ENCODE data around the gene ANKRD28.
A peak's percentile ranks its signal among the peaks of the same experiment; 100 is the strongest.

ANKRD28 gene

GRCh38 chr3:15681668-15682067 lies 116.1 kb downstream of the ANKRD28 start:
- intact Hi-C loops (cut with DNase I), result no loop called here
- no peak for DNase-seq

GRCh38 chr3:15679306-15679705 lies 118.5 kb downstream of the ANKRD28 start:
- intact Hi-C loops (cut with DNase I), result no loop called here
- DNase-seq, result no peak

DNA sequence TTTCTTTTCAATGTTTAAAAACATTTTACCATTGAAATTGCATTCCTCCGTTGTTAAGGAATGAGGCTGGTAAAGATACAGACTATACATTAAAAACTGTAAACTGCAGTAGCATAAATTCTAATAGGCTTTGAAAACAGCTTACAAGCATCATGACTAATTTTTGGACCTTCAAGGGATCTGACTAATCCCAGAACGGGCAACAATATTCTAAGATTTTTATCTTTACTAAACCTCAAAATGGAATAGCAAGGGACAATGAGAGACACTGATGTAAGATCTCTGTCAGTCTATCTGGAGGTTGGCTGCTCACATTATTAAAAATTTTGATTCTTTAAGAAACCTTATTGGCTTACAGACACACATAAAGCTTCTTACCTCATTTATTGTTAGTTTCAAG lies 121.5 kb downstream of the ANKRD28 start:
- intact Hi-C loops (cut with DNase I), result no loop called here
- DNase-seq, result no peak

DNA sequence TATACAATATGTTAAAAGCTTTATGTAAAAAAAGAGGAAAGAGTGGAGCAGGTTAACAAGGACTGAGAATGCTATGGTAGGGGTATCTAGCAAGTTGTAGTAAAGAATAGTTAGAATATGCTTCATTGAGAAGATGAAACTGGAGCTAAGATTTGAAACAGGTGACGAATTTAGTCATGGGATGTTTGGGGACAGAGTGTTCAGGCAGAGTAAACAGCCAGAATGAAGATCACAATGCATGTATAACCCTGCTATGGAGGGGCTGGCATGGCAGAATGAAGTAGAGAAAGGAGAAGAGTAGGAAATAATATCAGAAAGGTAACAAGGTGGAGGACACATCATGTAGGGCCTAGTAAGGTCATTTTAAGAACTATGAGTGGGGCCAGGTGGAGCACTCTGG lies 124.2 kb downstream of the ANKRD28 start:
- no peak for DNase-seq
- intact Hi-C loops (cut with DNase I), result no loop called here

- no peak for DNase-seq
- intact Hi-C loops (cut with DNase I), result no loop called here
Measured at GRCh38 chr3:15667484-15667883, 130.3 kb downstream of the ANKRD28 start.

- DNase-seq, result no peak
- intact Hi-C loops (cut with DNase I), result no loop called here
Measured at GRCh38 chr3:15666277-15666676, 131.5 kb downstream of the ANKRD28 start.

GRCh38 chr3:15665510-15666150 lies 132.1 kb downstream of the ANKRD28 start:
- DNase-seq, result no peak
- intact Hi-C loops (cut with DNase I), result no loop called here

DNA sequence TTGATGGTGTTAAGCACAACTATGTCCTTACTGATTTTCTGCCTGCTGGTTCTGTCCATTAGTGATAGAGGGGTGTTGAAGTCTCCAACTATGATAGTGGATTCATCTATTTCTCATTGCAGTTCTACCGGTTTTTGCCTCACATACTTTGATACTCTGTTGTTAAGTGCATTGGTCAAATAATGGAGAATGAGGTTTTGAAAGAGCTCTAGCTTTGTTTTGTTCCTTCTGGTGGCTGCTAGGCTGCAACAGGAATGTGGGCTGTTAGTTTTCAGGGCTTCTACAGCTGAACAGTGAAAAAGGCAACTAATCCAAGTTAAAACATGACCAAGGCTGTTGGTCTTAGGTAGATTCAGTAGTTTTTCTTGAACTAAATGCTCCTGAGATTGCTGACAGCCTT lies 133.6 kb downstream of the ANKRD28 start:
- DNase-seq, result no peak
- intact Hi-C loops (cut with DNase I), result no loop called here

GRCh38 chr3:15660055-15660935 lies 137.5 kb downstream of the ANKRD28 start:
- no peak for DNase-seq
- intact Hi-C loops (cut with DNase I), result no loop called here

GRCh38 chr3:15659254-15659975 lies 138.4 kb downstream of the ANKRD28 start:
- intact Hi-C loops (cut with DNase I), result no loop called here
- no peak for DNase-seq

DNA sequence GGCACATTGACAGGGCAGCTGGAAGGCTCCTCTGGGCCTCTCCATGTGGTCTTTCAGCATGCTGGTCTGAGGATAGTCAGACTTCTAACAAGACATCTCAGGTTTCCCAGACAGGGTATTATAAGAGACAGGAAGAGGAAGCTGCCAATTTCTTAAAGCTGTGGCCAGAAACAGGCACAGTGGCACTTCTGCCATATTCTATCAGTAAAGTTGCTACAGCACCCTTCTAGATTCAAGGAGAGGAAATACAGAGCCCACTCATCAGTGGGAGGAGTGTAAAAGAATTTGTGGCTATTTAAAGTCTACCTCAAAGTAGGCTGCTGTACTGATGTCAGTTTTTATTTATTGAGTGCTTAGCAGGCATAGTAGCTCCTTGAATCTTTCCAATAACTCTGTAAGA lies 140.8 kb downstream of the ANKRD28 start:
- intact Hi-C loops (cut with DNase I), result no loop called here
- DNase-seq, result no peak

DNA sequence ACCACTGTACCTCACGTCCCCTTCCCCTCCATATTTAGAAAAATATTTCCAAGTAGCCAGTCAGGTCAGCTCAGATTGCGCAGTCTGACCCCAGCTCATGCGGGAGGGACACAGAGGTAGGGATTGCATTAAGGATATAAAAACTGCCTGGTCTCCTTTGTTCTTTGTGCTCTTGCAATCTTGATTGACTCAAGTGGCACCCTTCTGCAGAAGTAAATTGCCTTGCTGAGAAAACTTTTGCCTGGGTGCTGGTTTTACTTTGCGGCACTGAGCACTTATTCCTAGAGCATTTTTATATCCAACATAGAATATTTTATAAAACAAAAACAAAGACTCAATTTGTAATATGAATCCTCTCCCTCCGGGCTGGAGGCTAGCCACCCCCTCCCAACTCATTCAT lies 141.4 kb downstream of the ANKRD28 start:
- DNase-seq, result no peak
- intact Hi-C loops (cut with DNase I), result no loop called here

- peak in 4 of 10 donors; percentile 32 to 90 (median 70) for DNase-seq
Measured at GRCh38 chr3:15654891-15655290, 142.9 kb downstream of the ANKRD28 start.

DNA sequence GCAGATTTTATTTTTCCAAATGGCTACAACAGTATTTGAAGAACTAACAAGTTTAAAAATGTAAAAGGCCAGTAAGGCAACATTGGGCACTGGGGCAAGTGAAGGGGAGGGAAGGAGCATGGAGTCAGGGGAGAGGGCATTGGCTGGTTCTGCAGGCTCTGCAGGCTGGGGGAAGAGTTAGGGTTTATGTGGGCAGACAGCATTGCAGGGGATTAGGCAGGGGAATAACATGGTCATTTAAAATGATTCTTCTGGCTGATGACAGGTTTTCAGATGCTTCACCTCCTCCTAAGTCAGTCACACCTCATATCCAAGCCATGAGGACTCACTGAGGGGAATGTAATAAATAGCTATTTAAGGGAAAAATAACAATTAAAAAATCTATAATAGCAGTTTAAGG lies 143.7 kb downstream of the ANKRD28 start:
- intact Hi-C loops (cut with DNase I), result no loop called here
- DNase-seq, result no peak

More at GRCh38 chr3:15654891-15655290, 142.9 kb downstream of the ANKRD28 start:
- intact Hi-C loops (cut with DNase I), result no loop called here

DNA sequence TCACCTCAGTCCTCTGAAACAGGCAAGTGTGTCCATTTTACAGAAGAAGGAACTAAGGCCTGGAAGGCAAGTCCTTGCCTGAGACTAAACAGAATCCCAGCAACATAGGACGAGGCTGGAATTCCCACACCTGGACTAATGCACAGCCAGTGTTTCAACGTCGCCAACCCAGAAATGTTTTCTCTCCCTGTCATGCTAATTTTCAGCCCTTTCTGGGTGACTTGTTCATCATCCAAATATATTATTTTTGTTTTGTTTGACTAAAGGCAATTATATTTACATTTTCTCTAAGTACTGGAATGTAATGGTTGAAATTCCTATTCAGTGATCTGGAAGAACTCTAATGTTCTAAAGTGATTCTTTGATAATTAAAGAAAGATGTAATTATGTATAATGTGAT lies 144.5 kb downstream of the ANKRD28 start:
- intact Hi-C loops (cut with DNase I), result no loop called here
- DNase-seq, result no peak

- DNase-seq, result peak in 1 of 10 donors; percentile 79
- intact Hi-C loops (cut with DNase I), result no loop called here
Measured at GRCh38 chr3:15651396-15651795, 146.4 kb downstream of the ANKRD28 start.

DNA sequence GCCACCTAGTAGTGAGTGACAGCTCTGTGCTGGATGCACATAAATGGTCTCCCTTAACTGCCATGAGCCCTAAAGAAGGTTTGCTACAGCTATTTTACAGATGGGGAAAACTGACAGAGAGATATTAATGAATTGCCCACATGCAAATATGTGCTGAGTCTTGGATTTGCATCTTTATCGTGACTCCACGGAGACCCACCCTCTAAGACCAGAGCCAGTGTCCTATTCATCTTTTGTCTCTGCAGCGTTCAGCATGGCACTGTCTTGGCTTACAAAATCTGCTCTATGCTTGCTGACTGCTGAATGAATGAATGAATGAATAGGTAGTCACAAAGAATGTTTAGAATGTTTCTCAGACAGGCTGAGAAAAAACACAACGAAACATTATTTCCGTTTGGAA lies 147.9 kb downstream of the ANKRD28 start:
- no peak for DNase-seq
- intact Hi-C loops (cut with DNase I), result loop anchor here (5.0 kb wide), 1 partner anchor 162 kb away; no protein-coding TSS in a partner anchor

DNA sequence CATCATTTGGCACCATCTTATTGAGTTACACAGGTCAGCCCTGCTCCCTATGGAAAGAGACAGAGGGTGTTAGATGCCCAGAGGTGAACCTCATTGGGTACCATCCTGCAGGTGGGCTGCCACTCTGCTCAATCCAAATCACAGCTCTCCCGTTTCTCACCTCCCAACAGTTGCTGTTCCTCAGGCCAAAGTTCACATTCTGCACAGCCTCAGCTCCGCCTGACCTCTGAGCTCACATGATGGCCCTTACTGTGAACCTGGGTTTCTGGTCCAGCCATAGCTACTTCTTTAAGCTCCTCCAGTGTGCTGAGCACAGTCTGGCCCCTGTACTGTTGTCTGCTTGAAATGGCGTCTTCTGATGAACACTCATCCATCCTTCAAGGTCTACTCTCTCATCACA lies 148.4 kb downstream of the ANKRD28 start:
- DNase-seq, result no peak
- intact Hi-C loops (cut with DNase I), result loop anchor here (5.0 kb wide), 1 partner anchor 163 kb away; no protein-coding TSS in a partner anchor

DNA sequence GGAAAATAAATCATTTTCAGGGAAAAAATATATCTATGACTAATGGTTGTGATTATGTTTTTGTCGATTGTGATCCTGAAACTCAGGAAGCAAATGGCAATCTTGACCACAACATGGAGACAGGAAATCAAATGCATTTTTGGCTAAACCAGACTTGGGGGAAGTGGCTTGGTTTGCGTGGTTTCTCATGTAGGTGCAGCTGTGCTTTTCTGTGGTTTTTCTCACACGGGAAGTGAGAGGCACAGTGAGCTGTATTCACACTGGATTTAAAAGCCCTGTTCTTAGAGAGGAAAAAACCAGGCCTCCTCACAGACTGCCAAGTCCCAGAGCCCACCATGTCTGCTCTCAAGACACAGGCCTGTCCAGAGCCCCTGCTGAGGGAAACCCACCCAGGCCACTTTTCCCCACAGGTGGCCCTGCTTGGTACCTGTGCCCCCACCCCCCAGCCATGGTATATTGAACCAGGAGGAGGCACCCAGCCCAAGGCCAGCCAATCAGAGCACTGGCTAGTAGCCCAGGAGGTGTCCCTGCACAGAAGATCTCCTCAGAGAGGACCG lies 150.1 kb downstream of the ANKRD28 start:
- DNase-seq, result no peak
- intact Hi-C loops (cut with DNase I), result loop anchor here (5.0 kb wide), 1 partner anchor 165 kb away; no protein-coding TSS in a partner anchor

DNA sequence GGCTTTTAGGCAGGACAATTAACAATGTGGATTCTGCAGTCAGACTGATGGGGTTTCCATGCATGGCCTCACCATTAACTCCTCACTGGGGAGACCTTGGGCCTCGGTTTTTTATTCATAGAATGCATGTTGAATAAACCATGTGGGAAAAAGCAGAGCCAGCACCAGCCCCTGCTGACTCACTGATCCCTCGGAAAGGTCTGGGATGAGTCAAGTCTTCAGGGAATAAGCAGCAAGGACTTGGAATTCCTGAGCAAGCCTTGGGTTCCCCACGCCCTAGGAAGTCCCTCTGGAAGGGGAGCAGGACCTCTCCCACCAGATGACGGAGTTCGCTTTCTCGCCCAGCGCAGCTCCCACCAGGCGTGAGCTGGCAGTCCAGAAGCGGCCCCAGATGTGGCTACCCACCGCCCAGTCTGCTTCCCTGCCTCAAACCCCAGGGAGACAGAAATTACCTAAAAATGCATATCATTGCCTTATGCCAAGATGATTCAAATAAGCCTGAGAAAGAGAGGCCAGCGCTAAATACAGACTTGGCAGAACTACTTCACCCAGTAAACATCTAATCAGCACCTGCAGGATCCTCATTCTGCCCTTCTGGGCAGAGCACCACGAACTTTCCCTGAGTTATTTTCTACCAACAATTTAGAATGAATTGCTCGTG lies 150.8 kb downstream of the ANKRD28 start:
- intact Hi-C loops (cut with DNase I), result loop anchor here (5.0 kb wide), 1 partner anchor 165 kb away; no protein-coding TSS in a partner anchor
- DNase-seq, result peak in 3 of 10 donors; percentile 23 to 81 (median 73)

Measured in posterior cingulate gyrus (tissue), 11 donors.